Measurements from ENCODE around the gene SMG1. TPM values are rescaled to one million over a fixed set of nuclear protein-coding genes. Genes with fewer than 3 reads are reported as not detected.
"Not testable (repeated sequence)": the region's sequence is repeated elsewhere in the genome, so short reads cannot be mapped to it uniquely, and the experiment has no call there.

SMG1 gene
- total and polyA plus RNA-seq, 4 donors = 11.3 to 139 (median 43.0) TPM

DNA sequence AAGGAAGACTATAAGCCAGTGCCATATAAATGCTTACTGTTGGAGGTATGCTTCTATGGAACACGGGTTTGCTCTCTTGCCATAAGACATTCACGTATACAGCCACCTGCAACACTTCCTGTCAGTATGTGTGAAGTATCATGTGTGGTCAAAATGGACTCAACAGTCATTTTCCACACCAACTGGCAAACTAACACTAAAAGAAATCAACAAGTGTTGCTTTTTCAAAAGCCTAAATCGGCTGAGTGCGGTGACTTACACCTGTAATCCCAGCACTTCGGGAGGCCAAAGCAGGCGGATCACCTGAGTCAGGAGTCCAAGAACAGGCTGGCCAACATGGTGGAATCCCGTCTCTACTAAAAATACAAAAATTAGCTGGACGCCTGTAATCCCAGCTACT lies 3.1 kb downstream of the SMG1 start:
- 73 to 76% methylated on average over 8 of the region's 8 CpGs for WGBS, 2 donors
- H3K9ac ChIP-seq (ENCODE audit: insufficient read depth in 1 of 2, low read length in 2 of 2); H3K36me3 ChIP-seq (ENCODE audit: control insufficient read depth in 4 of 4, insufficient read depth in 4 of 4, low read length in 4 of 4); H3K27me3 ChIP-seq (ENCODE audit: control insufficient read depth in 3 of 3, insufficient read depth in 3 of 3, low read length in 2 of 3); DNase-seq; H3K4me3 ChIP-seq; ATAC-seq (ENCODE audit: insufficient read depth, low FRiP score); H3K9me3 ChIP-seq (ENCODE audit: control insufficient read depth in 4 of 4, insufficient read depth in 3 of 4, low read length in 3 of 4); H3K27ac ChIP-seq (ENCODE audit: low read depth in 1 of 2, low read length in 1 of 2): not testable (repeated sequence)
- peaks cover 0 to 11% (median 5%) of the 10 kb centered on the region in 5 donors for H3K4me1 ChIP-seq (ENCODE audit: control insufficient read depth in 5 of 5, insufficient read depth in 5 of 5, low read length in 5 of 5)

DNA sequence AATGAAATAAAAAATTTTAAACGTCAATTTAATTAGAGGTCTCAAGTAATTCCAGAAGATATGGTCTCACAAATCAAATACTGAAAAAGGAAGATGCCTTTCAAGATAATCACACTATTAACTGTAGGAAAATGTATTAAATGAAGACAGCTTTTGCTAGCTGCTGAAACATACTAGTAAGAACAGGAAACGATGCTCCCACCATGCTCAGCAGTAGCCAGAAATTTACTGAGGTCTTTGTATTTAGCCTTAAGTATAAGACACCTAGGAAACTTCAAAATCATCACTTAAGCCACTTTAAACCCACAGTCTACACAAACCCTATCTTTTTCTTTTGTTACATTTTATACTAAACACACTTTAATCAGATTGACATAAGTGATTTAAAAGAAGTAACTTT lies 16.6 kb downstream of the SMG1 start:
- not testable (repeated sequence) for H3K27me3 ChIP-seq (ENCODE audit: control insufficient read depth in 3 of 3, insufficient read depth in 3 of 3, low read length in 2 of 3); H3K36me3 ChIP-seq (ENCODE audit: control insufficient read depth in 4 of 4, insufficient read depth in 4 of 4, low read length in 4 of 4); DNase-seq; H3K4me3 ChIP-seq; H3K9me3 ChIP-seq (ENCODE audit: control insufficient read depth in 4 of 4, insufficient read depth in 3 of 4, low read length in 3 of 4); ATAC-seq (ENCODE audit: insufficient read depth, low FRiP score); H3K9ac ChIP-seq (ENCODE audit: insufficient read depth in 1 of 2, low read length in 2 of 2); H3K27ac ChIP-seq (ENCODE audit: low read depth in 1 of 2, low read length in 1 of 2); H3K4me1 ChIP-seq (ENCODE audit: control insufficient read depth in 5 of 5, insufficient read depth in 5 of 5, low read length in 5 of 5)
- WGBS, 2 donors = 58 to 69% methylated on average over 2 of the region's 2 CpGs

DNA sequence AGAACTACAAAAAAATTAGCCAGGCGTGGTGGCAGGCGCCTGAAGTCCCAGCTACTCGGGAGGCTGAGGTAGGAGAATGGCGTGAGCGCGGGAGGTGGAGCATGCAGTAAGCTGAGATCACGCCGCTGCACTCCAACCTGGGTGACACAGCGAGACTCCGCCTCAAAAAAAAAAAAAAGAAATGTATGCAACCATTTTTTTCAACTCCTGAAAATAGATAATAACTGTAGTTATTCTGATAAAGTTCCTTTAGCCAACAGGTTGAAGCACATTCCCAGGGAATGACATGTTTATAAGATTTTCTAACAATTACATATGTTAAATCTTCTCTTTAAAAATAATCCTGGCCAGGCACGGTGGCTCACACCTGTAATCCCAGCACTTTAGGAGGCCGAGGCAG lies 17.5 kb downstream of the SMG1 start:
- ATAC-seq (ENCODE audit: insufficient read depth, low FRiP score); H3K9me3 ChIP-seq (ENCODE audit: control insufficient read depth in 4 of 4, insufficient read depth in 3 of 4, low read length in 3 of 4); H3K4me1 ChIP-seq (ENCODE audit: control insufficient read depth in 5 of 5, insufficient read depth in 5 of 5, low read length in 5 of 5); H3K4me3 ChIP-seq; H3K27ac ChIP-seq (ENCODE audit: low read depth in 1 of 2, low read length in 1 of 2); H3K36me3 ChIP-seq (ENCODE audit: control insufficient read depth in 4 of 4, insufficient read depth in 4 of 4, low read length in 4 of 4); DNase-seq; H3K9ac ChIP-seq (ENCODE audit: insufficient read depth in 1 of 2, low read length in 2 of 2); H3K27me3 ChIP-seq (ENCODE audit: control insufficient read depth in 3 of 3, insufficient read depth in 3 of 3, low read length in 2 of 3): not testable (repeated sequence)
- WGBS, 2 donors = 93 to 97% methylated on average over 12 of the region's 12 CpGs

DNA sequence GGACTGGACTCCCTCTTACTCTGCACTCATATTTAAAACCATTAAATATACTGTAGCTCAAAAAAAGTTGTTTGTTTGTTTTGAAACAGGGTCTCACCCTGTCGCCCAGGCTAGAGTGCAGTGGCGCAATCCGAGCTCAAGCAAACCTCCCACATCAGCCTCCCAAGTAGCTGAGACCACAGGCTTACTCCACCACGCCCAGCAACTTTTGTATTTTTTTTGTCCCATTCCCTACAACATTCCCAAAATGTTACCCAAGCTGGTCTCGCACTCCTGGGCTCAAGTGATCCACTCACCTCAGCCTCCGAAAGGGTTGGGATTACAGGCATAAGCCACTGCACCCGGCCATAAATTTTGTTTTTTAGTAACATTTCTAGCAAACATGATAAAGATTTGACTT lies 23.4 kb downstream of the SMG1 start:
- H3K4me3 ChIP-seq; H3K36me3 ChIP-seq (ENCODE audit: control insufficient read depth in 4 of 4, insufficient read depth in 4 of 4, low read length in 4 of 4); H3K27me3 ChIP-seq (ENCODE audit: control insufficient read depth in 3 of 3, insufficient read depth in 3 of 3, low read length in 2 of 3); H3K27ac ChIP-seq (ENCODE audit: low read depth in 1 of 2, low read length in 1 of 2); DNase-seq; H3K4me1 ChIP-seq (ENCODE audit: control insufficient read depth in 5 of 5, insufficient read depth in 5 of 5, low read length in 5 of 5); H3K9me3 ChIP-seq (ENCODE audit: control insufficient read depth in 4 of 4, insufficient read depth in 3 of 4, low read length in 3 of 4); ATAC-seq (ENCODE audit: insufficient read depth, low FRiP score); H3K9ac ChIP-seq (ENCODE audit: insufficient read depth in 1 of 2, low read length in 2 of 2): not testable (repeated sequence)
- 85 to 89% methylated on average over 7 of the region's 7 CpGs for WGBS, 2 donors

DNA sequence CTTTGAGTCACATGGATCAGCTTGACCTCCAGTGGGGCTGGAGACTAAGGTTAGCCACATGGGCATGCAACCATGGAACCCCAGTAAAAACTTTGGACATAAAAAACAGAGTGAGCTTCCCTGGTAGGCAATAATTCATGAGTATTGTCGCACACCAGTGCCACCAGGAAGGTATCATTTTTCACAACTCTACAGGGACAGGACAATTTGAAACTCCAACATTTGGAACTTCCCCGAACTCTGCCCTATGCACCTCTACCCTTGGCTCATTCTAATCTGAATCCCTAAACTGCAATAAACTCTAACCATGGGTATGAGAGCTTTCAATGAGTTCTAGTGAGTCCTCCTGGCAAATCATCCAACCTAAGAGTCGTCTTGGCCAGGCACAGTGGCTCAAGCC lies 24.2 kb downstream of the SMG1 start:
- H3K9me3 ChIP-seq (ENCODE audit: control insufficient read depth in 4 of 4, insufficient read depth in 3 of 4, low read length in 3 of 4); H3K27ac ChIP-seq (ENCODE audit: low read depth in 1 of 2, low read length in 1 of 2); ATAC-seq (ENCODE audit: insufficient read depth, low FRiP score); H3K9ac ChIP-seq (ENCODE audit: insufficient read depth in 1 of 2, low read length in 2 of 2); H3K27me3 ChIP-seq (ENCODE audit: control insufficient read depth in 3 of 3, insufficient read depth in 3 of 3, low read length in 2 of 3); DNase-seq; H3K4me3 ChIP-seq; H3K36me3 ChIP-seq (ENCODE audit: control insufficient read depth in 4 of 4, insufficient read depth in 4 of 4, low read length in 4 of 4); H3K4me1 ChIP-seq (ENCODE audit: control insufficient read depth in 5 of 5, insufficient read depth in 5 of 5, low read length in 5 of 5): not testable (repeated sequence)
- WGBS, 2 donors = 81 to 83% methylated on average over 3 of the region's 3 CpGs

DNA sequence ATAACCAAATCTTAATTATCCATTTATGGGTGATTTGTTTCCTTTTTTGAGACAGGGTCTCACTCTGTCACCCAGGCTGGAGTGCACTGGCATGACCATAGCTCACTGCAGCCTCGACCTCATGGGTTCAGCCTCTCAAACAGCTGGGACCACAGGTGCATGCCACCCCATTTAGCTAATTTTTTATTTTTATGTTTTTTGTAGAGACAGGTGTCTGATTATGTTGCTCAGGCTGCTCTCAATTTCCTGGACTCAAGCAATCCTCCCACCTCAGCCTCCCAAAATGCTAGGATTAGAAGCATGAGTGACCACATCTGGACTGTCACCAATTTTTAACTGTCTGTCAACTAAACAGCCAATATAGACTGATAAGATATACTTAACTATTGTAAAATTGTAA lies 25.0 kb downstream of the SMG1 start:
- ATAC-seq (ENCODE audit: insufficient read depth, low FRiP score); H3K27me3 ChIP-seq (ENCODE audit: control insufficient read depth in 3 of 3, insufficient read depth in 3 of 3, low read length in 2 of 3); H3K36me3 ChIP-seq (ENCODE audit: control insufficient read depth in 4 of 4, insufficient read depth in 4 of 4, low read length in 4 of 4); H3K4me1 ChIP-seq (ENCODE audit: control insufficient read depth in 5 of 5, insufficient read depth in 5 of 5, low read length in 5 of 5); H3K4me3 ChIP-seq; H3K9me3 ChIP-seq (ENCODE audit: control insufficient read depth in 4 of 4, insufficient read depth in 3 of 4, low read length in 3 of 4); H3K9ac ChIP-seq (ENCODE audit: insufficient read depth in 1 of 2, low read length in 2 of 2); H3K27ac ChIP-seq (ENCODE audit: low read depth in 1 of 2, low read length in 1 of 2); DNase-seq: not testable (repeated sequence)
- WGBS, 2 donors = 88% methylated on average over 1 of the region's 1 CpG

DNA sequence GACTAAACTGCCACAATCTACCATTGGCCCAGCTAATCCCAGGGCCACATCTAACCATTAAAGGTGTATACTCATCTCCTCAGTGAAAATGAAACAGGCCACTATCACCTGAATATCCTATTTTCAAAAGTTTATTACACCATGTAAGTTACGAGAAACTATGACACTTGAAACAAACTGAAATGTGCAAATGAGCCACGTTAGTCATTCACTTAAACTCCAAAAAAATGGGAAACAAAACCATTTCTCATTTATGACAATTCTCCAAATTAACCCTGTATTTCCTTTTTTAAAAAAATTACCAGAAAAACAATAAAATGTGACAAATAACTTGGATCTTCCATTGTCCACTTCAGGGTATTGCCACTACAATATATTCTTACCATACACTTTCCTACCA lies 41.8 kb downstream of the SMG1 start:
- not testable (repeated sequence) for ATAC-seq (ENCODE audit: insufficient read depth, low FRiP score); H3K27me3 ChIP-seq (ENCODE audit: control insufficient read depth in 3 of 3, insufficient read depth in 3 of 3, low read length in 2 of 3); H3K4me1 ChIP-seq (ENCODE audit: control insufficient read depth in 5 of 5, insufficient read depth in 5 of 5, low read length in 5 of 5); H3K9me3 ChIP-seq (ENCODE audit: control insufficient read depth in 4 of 4, insufficient read depth in 3 of 4, low read length in 3 of 4); H3K9ac ChIP-seq (ENCODE audit: insufficient read depth in 1 of 2, low read length in 2 of 2); H3K4me3 ChIP-seq; DNase-seq; H3K27ac ChIP-seq (ENCODE audit: low read depth in 1 of 2, low read length in 1 of 2)
- H3K36me3 ChIP-seq (ENCODE audit: control insufficient read depth in 4 of 4, insufficient read depth in 4 of 4, low read length in 4 of 4) = peaks cover 0 to 15% (median 7%) of the 10 kb centered on the region in 4 donors
- 60 to 72% methylated on average over 2 of the region's 2 CpGs for WGBS, 2 donors

DNA sequence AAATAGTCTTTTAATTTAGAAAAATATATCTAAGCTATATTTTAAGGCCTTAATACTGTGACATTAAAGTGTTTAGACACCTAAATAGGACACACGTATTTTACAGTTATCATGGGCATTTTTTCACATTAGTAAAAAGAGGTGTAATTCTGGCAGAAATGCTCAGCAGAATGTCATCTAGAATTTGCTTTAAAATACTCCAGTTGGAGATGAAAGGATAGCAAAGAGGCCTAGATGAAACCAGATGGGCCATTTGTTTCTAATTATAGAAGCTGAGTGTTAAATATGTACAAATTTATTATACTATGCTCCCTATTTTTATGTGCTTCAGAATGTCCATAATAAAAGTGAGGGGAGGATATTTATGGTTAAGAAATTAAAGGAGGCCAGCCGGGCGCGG lies 48.5 kb downstream of the SMG1 start:
- ATAC-seq (ENCODE audit: insufficient read depth, low FRiP score); H3K27ac ChIP-seq (ENCODE audit: low read depth in 1 of 2, low read length in 1 of 2); DNase-seq; H3K27me3 ChIP-seq (ENCODE audit: control insufficient read depth in 3 of 3, insufficient read depth in 3 of 3, low read length in 2 of 3); H3K4me1 ChIP-seq (ENCODE audit: control insufficient read depth in 5 of 5, insufficient read depth in 5 of 5, low read length in 5 of 5); H3K9ac ChIP-seq (ENCODE audit: insufficient read depth in 1 of 2, low read length in 2 of 2); H3K4me3 ChIP-seq; H3K9me3 ChIP-seq (ENCODE audit: control insufficient read depth in 4 of 4, insufficient read depth in 3 of 4, low read length in 3 of 4): not testable (repeated sequence)
- 94 to 96% methylated on average over 4 of the region's 4 CpGs for WGBS, 2 donors
- H3K36me3 ChIP-seq (ENCODE audit: control insufficient read depth in 4 of 4, insufficient read depth in 4 of 4, low read length in 4 of 4) = peaks cover 0 to 19% (median 12%) of the 10 kb centered on the region in 4 donors

DNA sequence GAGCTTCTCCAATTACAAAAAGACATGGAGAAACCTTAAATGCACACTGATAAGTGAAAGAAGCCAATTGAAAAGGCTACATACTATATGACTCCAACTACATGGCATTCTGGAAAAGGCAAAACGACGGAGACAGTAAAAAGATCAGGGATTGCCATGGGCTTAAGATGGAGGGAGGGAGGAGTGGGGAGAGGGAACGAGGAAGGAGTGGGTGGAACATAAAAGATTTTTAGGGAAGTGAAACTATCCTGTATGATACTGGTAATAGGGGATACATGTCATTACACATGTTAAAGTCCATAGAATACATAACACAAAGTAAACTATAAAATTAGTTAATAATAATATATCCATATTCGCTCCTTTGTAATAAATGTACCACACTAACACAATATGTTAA lies 48.9 kb downstream of the SMG1 start:
- DNase-seq; ATAC-seq (ENCODE audit: insufficient read depth, low FRiP score); H3K9ac ChIP-seq (ENCODE audit: insufficient read depth in 1 of 2, low read length in 2 of 2); H3K27me3 ChIP-seq (ENCODE audit: control insufficient read depth in 3 of 3, insufficient read depth in 3 of 3, low read length in 2 of 3); H3K4me1 ChIP-seq (ENCODE audit: control insufficient read depth in 5 of 5, insufficient read depth in 5 of 5, low read length in 5 of 5); H3K4me3 ChIP-seq; H3K9me3 ChIP-seq (ENCODE audit: control insufficient read depth in 4 of 4, insufficient read depth in 3 of 4, low read length in 3 of 4); H3K27ac ChIP-seq (ENCODE audit: low read depth in 1 of 2, low read length in 1 of 2): not testable (repeated sequence)
- H3K36me3 ChIP-seq (ENCODE audit: control insufficient read depth in 4 of 4, insufficient read depth in 4 of 4, low read length in 4 of 4) = peaks cover 0 to 19% (median 11%) of the 10 kb centered on the region in 4 donors
- WGBS, 2 donors = 67 to 76% methylated on average over 4 of the region's 4 CpGs
